ENCODE measurements around the gene KRT6B. TPM values are rescaled to one million over a fixed set of nuclear protein-coding genes. Genes with fewer than 3 reads are reported as not detected.
A peak's percentile ranks its signal among the peaks of the same experiment; 100 is the strongest.
"Not testable (repeated sequence)": the region's sequence is repeated elsewhere in the genome, so short reads cannot be mapped to it uniquely, and the experiment has no call there.

Gene KRT6B
- total RNA-seq, 1 experiment from 2014 or later = not detected

GRCh38 chr12:52454411-52455201 lies 2.7 kb upstream of the KRT6B start:
- peaks cover 4% of the 10 kb centered on the region; the same call in 1 of the 2 replicates for H3K4me1 ChIP-seq (replicated peaks)
- DNase-seq (ENCODE audit: low read depth in 1 of 2, low spot score in 2 of 2) = peak in 1 of 2 experiments; percentile 9
- no peak overlapping the region for H3K27ac ChIP-seq
- no peaks in the 10 kb centered on the region for H3K36me3 ChIP-seq
- H3K27me3 ChIP-seq (replicated peaks) = peaks cover 25% of the 10 kb centered on the region; the same call in 1 of the 2 replicates
- H3K9me3 ChIP-seq (replicated peaks) = no peaks in the 10 kb centered on the region; the same call in 1 of the 2 replicates
- no peak overlapping the region for H3K4me3 ChIP-seq

GRCh38 chr12:52448228-52448627 lies 3.7 kb downstream of the KRT6B start:
- H3K27ac ChIP-seq = no peak overlapping the region
- H3K36me3 ChIP-seq = no peaks in the 10 kb centered on the region
- no peaks in the 10 kb centered on the region; the same call in 1 of the 2 replicates for H3K9me3 ChIP-seq (replicated peaks)
- no peak overlapping the region for H3K4me3 ChIP-seq
- H3K4me1 ChIP-seq (replicated peaks) = no peaks in the 10 kb centered on the region
- peaks cover 12% of the 10 kb centered on the region; the same call in 1 of the 2 replicates for H3K27me3 ChIP-seq (replicated peaks)
- DNase-seq (ENCODE audit: low read depth in 1 of 2, low spot score in 2 of 2) = no peak

GRCh38 chr12:52447196-52447595 lies 4.8 kb downstream of the KRT6B start:
- not testable (repeated sequence) for H3K4me3 ChIP-seq; H3K9me3 ChIP-seq (replicated peaks); H3K27ac ChIP-seq; H3K4me1 ChIP-seq (replicated peaks); DNase-seq (ENCODE audit: low read depth in 1 of 2, low spot score in 2 of 2); H3K27me3 ChIP-seq (replicated peaks); H3K36me3 ChIP-seq

- Histone ChIP-seq H3K9me3 (replicated peaks) (no peaks in the 10 kb centered on the region), H3K4me3 (no peak overlapping the region), H3K4me1 (replicated peaks) (no peaks in the 10 kb centered on the region), H3K36me3 (no peaks in the 10 kb centered on the region), H3K27me3 (replicated peaks) (peaks cover 2% of the 10 kb centered on the region; the same call in 1 of the 2 replicates), H3K27ac (no peak overlapping the region)
- no peak for DNase-seq (ENCODE audit: low read depth in 1 of 2, low spot score in 2 of 2)
Measured at GRCh38 chr12:52446367-52447045, 5.4 kb downstream of the KRT6B start.

- DNase-seq (ENCODE audit: low read depth in 1 of 2, low spot score in 2 of 2) = no peak
- no peak overlapping the region for H3K4me3 ChIP-seq
- no peaks in the 10 kb centered on the region for H3K9me3 ChIP-seq (replicated peaks)
- H3K27me3 ChIP-seq (replicated peaks) = peaks cover 2% of the 10 kb centered on the region; the same call in 1 of the 2 replicates
- 0 out of 2 replicates have a peak, but pooled peaks cover 2% of the 10 kb centered on the region for H3K4me1 ChIP-seq (replicated peaks)
- H3K36me3 ChIP-seq = no peaks in the 10 kb centered on the region
- no peak overlapping the region for H3K27ac ChIP-seq
Measured at GRCh38 chr12:52445876-52446275, 6.1 kb downstream of the KRT6B start.

- Histone ChIP-seq H3K9me3 (replicated peaks) (no peaks in the 10 kb centered on the region), H3K4me1 (replicated peaks) (0 out of 2 replicates have a peak, but pooled peaks cover 5% of the 10 kb centered on the region), H3K4me3 (no peak overlapping the region), H3K27me3 (replicated peaks) (peaks cover 2% of the 10 kb centered on the region; the same call in 1 of the 2 replicates), H3K27ac (no peak overlapping the region), H3K36me3 (no peaks in the 10 kb centered on the region)
- no peak for DNase-seq (ENCODE audit: low read depth in 1 of 2, low spot score in 2 of 2)
Measured at GRCh38 chr12:52444647-52445595, 7.0 kb downstream of the KRT6B start.

GRCh38 chr12:52443966-52444365 lies 8.0 kb downstream of the KRT6B start:
- Histone ChIP-seq H3K36me3 (no peaks in the 10 kb centered on the region), H3K4me3 (no peak overlapping the region)

GRCh38 chr12:52442600-52443061 lies 9.3 kb downstream of the KRT6B start:
- H3K4me3 ChIP-seq = no peak overlapping the region
- H3K9me3 ChIP-seq (replicated peaks) = no peaks in the 10 kb centered on the region
- H3K4me1 ChIP-seq (replicated peaks) = 0 out of 2 replicates have a peak, but pooled peaks cover 5% of the 10 kb centered on the region
- no peak overlapping the region for H3K27ac ChIP-seq
- H3K27me3 ChIP-seq (replicated peaks) = peaks cover 2% of the 10 kb centered on the region; the same call in 1 of the 2 replicates
- peak in 1 of 2 experiments; percentile 25 for DNase-seq (ENCODE audit: low read depth in 1 of 2, low spot score in 2 of 2)
- no peaks in the 10 kb centered on the region for H3K36me3 ChIP-seq

More at GRCh38 chr12:52443966-52444365, 8.0 kb downstream of the KRT6B start:
- Histone ChIP-seq H3K27ac (no peak overlapping the region), H3K4me1 (replicated peaks) (0 out of 2 replicates have a peak, but pooled peaks cover 5% of the 10 kb centered on the region), H3K9me3 (replicated peaks) (no peaks in the 10 kb centered on the region), H3K27me3 (replicated peaks) (peaks cover 2% of the 10 kb centered on the region; the same call in 1 of the 2 replicates)
- DNase-seq (ENCODE audit: low read depth in 1 of 2, low spot score in 2 of 2) = no peak

- Histone ChIP-seq H3K9me3 (replicated peaks) (no peaks in the 10 kb centered on the region), H3K4me1 (replicated peaks) (0 out of 2 replicates have a peak, but pooled peaks cover 5% of the 10 kb centered on the region), H3K27ac (no peak overlapping the region), H3K36me3 (no peaks in the 10 kb centered on the region), H3K27me3 (replicated peaks) (peaks cover 2% of the 10 kb centered on the region; the same call in 1 of the 2 replicates), H3K4me3 (no peak overlapping the region)
- no peak for DNase-seq (ENCODE audit: low read depth in 1 of 2, low spot score in 2 of 2)
Measured at GRCh38 chr12:52441320-52441911, 10.5 kb downstream of the KRT6B start.

GRCh38 chr12:52440821-52441319 lies 11.1 kb downstream of the KRT6B start:
- H3K27me3 ChIP-seq (replicated peaks) = no peaks in the 10 kb centered on the region; the same call in 1 of the 2 replicates
- no peaks in the 10 kb centered on the region for H3K36me3 ChIP-seq
- 0 out of 2 replicates have a peak, but pooled peaks cover 5% of the 10 kb centered on the region for H3K4me1 ChIP-seq (replicated peaks)
- no peak overlapping the region for H3K27ac ChIP-seq
- H3K9me3 ChIP-seq (replicated peaks) = no peaks in the 10 kb centered on the region
- no peak overlapping the region for H3K4me3 ChIP-seq
- DNase-seq (ENCODE audit: low read depth in 1 of 2, low spot score in 2 of 2) = no peak

- no peak overlapping the region for H3K4me3 ChIP-seq
- no peaks in the 10 kb centered on the region for H3K9me3 ChIP-seq (replicated peaks)
Measured at GRCh38 chr12:52439845-52440244, 12.1 kb downstream of the KRT6B start.

GRCh38 chr12:52439420-52439819 lies 12.5 kb downstream of the KRT6B start:
- H3K4me3 ChIP-seq = no peak overlapping the region
- DNase-seq (ENCODE audit: low read depth in 1 of 2, low spot score in 2 of 2) = no peak
- no peaks in the 10 kb centered on the region for H3K36me3 ChIP-seq
- 0 out of 2 replicates have a peak, but pooled peaks cover 5% of the 10 kb centered on the region for H3K4me1 ChIP-seq (replicated peaks)
- H3K9me3 ChIP-seq (replicated peaks) = no peaks in the 10 kb centered on the region
- H3K27me3 ChIP-seq (replicated peaks) = no peaks in the 10 kb centered on the region; the same call in 1 of the 2 replicates
- no peak overlapping the region for H3K27ac ChIP-seq

More at GRCh38 chr12:52439845-52440244, 12.1 kb downstream of the KRT6B start:
- H3K36me3 ChIP-seq = no peaks in the 10 kb centered on the region
- H3K27ac ChIP-seq = no peak overlapping the region
- H3K4me1 ChIP-seq (replicated peaks) = 0 out of 2 replicates have a peak, but pooled peaks cover 5% of the 10 kb centered on the region
- H3K27me3 ChIP-seq (replicated peaks) = no peaks in the 10 kb centered on the region; the same call in 1 of the 2 replicates
- no peak for DNase-seq (ENCODE audit: low read depth in 1 of 2, low spot score in 2 of 2)
